ENCODE measurements around the gene IFNA2. TPM values are rescaled to one million over a fixed set of nuclear protein-coding genes. Genes with fewer than 3 reads are reported as not detected.
A peak's percentile ranks its signal among the peaks of the same experiment; 100 is the strongest.

The IFNA2 gene
- total and polyA plus RNA-seq, 2 of the 4 experiments (the other 2 are of a cell fraction): not detected

GRCh38 chr9:21434202-21435014 lies 49.2 kb upstream of the IFNA2 start:
- no peak overlapping the region for H4K8ac ChIP-seq (ENCODE audit: low read depth in 2 of 2, low read length in 2 of 2)
- dilution Hi-C loops (cut with HindIII; ENCODE audit: low sequenced_read_pairs, unreplicated experiment): no loop called here
- DNase-seq: peak; percentile 73
- no peak overlapping the region for H2BK5ac ChIP-seq (ENCODE audit: low read depth, low read length, poor library complexity, severe bottlenecking)
- no peaks in the 10 kb centered on the region for H3K4me1 ChIP-seq (ENCODE audit: control insufficient read depth, insufficient read depth, low read length)
- no peak overlapping the region for H3K9ac ChIP-seq (ENCODE audit: low read depth, low read length)
- no peaks in the 10 kb centered on the region for H4K20me1 ChIP-seq (ENCODE audit: insufficient read depth, low read length)
- intact Hi-C loops (cut with micrococcal nuclease): loop anchor here (1.0 kb wide), 2 partner anchors 115 to 355 kb away; no protein-coding TSS in a partner anchor
- no peak overlapping the region for H3K4me2 ChIP-seq (ENCODE audit: low read depth, low read length)
- H4K5ac ChIP-seq (ENCODE audit: low read depth, low read length): no peak overlapping the region
- H4K91ac ChIP-seq (ENCODE audit: insufficient read depth, low read depth, low read length): no peak overlapping the region
- H3K4ac ChIP-seq (ENCODE audit: low read depth, low read length): no peak overlapping the region
- no peaks in the 10 kb centered on the region for H3K9me3 ChIP-seq (ENCODE audit: control insufficient read depth, insufficient read depth, low read length)
- H2AK9ac ChIP-seq (replicated peaks; ENCODE audit: low read depth, low read length, poor library complexity): no peak overlapping the region
- no TSS peak for BruUV-seq (replicated peaks)
- ChIA-PET POLR2A (ENCODE audit: unreplicated experiment) (no interaction called here), CTCF (interaction anchor here (0.6 to 1.6 kb wide), 11 partner anchors 9 to 360 kb away, joined by 3 to 5 read pairs (median 3); no protein-coding TSS in a partner anchor)
- no peak overlapping the region for H3K27ac ChIP-seq (ENCODE audit: insufficient read depth, low read length)
- H3K18ac ChIP-seq (ENCODE audit: low read depth, low read length): no peak overlapping the region
- H2BK120ac ChIP-seq (ENCODE audit: low read depth, low read length): no peak overlapping the region
- no peak overlapping the region for H2AK5ac ChIP-seq (ENCODE audit: low read depth, low read length)
- no peak overlapping the region for H3K23ac ChIP-seq (ENCODE audit: low read depth, low read length)
- no CpG with 5 or more reads among the region's 9 CpGs for WGBS, 2 experiments (ENCODE audit: extremely low coverage in 2 of 2, insufficient read length in 1 of 2)
- no peaks in the 10 kb centered on the region for H3K36me3 ChIP-seq (ENCODE audit: control insufficient read depth, insufficient read depth, low read length)
- H3K27me3 ChIP-seq (ENCODE audit: control insufficient read depth, insufficient read depth, low read length): peaks cover 8% of the 10 kb centered on the region
- no peak overlapping the region for H3K4me3 ChIP-seq (ENCODE audit: insufficient read depth, low read depth, low read length)
- no peaks in the 10 kb centered on the region for H3K9me1 ChIP-seq (ENCODE audit: insufficient read depth, low read length)
- peak; percentile 48; the same call in 1 of the 2 replicates for ATAC-seq (ENCODE audit: low read depth)
- in situ Hi-C loops (cut with MboI; ENCODE audit: low sequenced_read_pairs): no loop called here
- no peak overlapping the region for H2AFZ ChIP-seq (replicated peaks; ENCODE audit: low read length, poor library complexity)
- no peaks in the 10 kb centered on the region for H3K79me1 ChIP-seq (ENCODE audit: low read depth in 1 of 2, low read length in 2 of 2)
- no peak overlapping the region for H3K14ac ChIP-seq (replicated peaks; ENCODE audit: low read depth, low read length)
- H3K56ac ChIP-seq (ENCODE audit: extremely low read depth, insufficient read depth, low read length): no peak overlapping the region
- no peak overlapping the region for H2BK15ac ChIP-seq (ENCODE audit: low read depth, low read length)
- H2BK20ac ChIP-seq (ENCODE audit: low read depth, low read length): no peak overlapping the region
- TF ChIP-seq BHLHE40 (IDR thresholded peaks at IDR 0.05; ENCODE audit: low read depth, low read length) (no peak), SMC3 (IDR thresholded peaks at IDR 0.05; ENCODE audit: low read depth, low read length) (peak; percentile 66), FOS (IDR thresholded peaks at IDR 0.05; ENCODE audit: low read depth, low read length) (no peak), MXI1 (IDR thresholded peaks at IDR 0.05; ENCODE audit: borderline replicate concordance, low read depth, low read length) (no peak), RAD21 (IDR thresholded peaks at IDR 0.05; ENCODE audit: low read length) (peak; percentile 55), CTCF (conservative IDR thresholded peaks at IDR 0.05; ENCODE audit: low read depth, low read length) (peak; percentile 72), CEBPB (IDR thresholded peaks at IDR 0.05; ENCODE audit: low read depth, low read length) (no peak)
